ENCODE data around the gene LAMA1.

DNA sequence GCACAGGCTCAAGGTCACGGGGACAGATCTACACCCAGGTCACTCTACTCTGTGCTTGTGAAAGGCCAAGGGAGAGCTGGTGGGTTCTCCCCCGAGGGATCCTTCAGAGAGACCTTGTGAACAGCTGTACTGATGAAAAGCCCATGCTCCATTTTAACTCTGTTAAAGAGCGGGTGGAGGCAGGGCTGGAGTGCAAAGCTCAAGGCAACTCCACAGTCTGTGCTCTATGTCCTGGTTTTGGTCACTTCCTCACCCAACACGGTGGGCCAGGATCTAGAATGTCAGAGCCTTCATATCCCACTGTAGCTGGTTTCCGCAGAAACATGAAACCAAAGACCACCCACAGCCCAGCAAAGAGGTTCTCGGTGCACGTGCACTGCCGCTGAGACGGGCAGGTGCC, 177.1 kb downstream of the LAMA1 start:
- TF ChIP-seq, protein P1, sequence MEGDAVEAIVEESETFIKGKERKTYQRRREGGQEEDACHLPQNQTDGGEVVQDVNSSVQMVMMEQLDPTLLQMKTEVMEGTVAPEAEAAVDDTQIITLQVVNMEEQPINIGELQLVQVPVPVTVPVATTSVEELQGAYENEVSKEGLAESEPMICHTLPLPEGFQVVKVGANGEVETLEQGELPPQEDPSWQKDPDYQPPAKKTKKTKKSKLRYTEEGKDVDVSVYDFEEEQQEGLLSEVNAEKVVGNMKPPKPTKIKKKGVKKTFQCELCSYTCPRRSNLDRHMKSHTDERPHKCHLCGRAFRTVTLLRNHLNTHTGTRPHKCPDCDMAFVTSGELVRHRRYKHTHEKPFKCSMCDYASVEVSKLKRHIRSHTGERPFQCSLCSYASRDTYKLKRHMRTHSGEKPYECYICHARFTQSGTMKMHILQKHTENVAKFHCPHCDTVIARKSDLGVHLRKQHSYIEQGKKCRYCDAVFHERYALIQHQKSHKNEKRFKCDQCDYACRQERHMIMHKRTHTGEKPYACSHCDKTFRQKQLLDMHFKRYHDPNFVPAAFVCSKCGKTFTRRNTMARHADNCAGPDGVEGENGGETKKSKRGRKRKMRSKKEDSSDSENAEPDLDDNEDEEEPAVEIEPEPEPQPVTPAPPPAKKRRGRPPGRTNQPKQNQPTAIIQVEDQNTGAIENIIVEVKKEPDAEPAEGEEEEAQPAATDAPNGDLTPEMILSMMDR (IDR thresholded peaks at IDR 0.05), result no peak
- no peak for TF ChIP-seq POLR2AphosphoS5 (IDR thresholded peaks at IDR 0.05)
- TF ChIP-seq POLR2A (IDR thresholded peaks at IDR 0.05), result no peak
